GM23338 (cell line): ENCODE measurements around the gene DOCK2. TPM values are rescaled to one million over a fixed set of nuclear protein-coding genes. Genes with fewer than 3 reads are reported as not detected.

Experiments used
- ATAC-seq: fragments of 200-7000 bp; cut with Tn5 transposase; 3 replicates; pipeline ENCODE4 v1.9.1; 2020
- DNase-seq: peaks from one replicate; pipeline ENCODE4 v3.0.0-alpha.2; 2015; ENCODE audit warnings: low spot score
- H2AFZ ChIP-seq: fragments of 200-600 bp; sonication (generic); 2 replicates; pipeline ENCODE4 v1.8.0; 2016; ENCODE audit warnings: antibody characterized with exemption, mild to moderate bottlenecking, moderate library complexity
- H3F3A ChIP-seq: fragments of 200-600 bp; sonication (generic); replicated peaks from 2 replicates; pipeline ENCODE4 v1.8.0; 2017; ENCODE audit warnings: antibody characterized with exemption, mixed run types, low read depth
- H3K27ac ChIP-seq: fragments of 200-600 bp; sonication (generic); 2 replicates; pipeline ENCODE4 v1.6.1; 2016; ENCODE audit warnings: low read depth
- H3K27me3 ChIP-seq: fragments of 200-600 bp; sonication (generic); 2 replicates; pipeline ENCODE4 v1.8.0; 2016; ENCODE audit warnings: mild to moderate bottlenecking, mixed run types, moderate library complexity; ENCODE audit not compliant: insufficient read depth
- H3K36me3 ChIP-seq: fragments of 200-600 bp; sonication (generic); 2 replicates; pipeline ENCODE4 v1.8.0; 2016; ENCODE audit warnings: mild to moderate bottlenecking; ENCODE audit not compliant: insufficient read depth
- H3K4me1 ChIP-seq: fragments of 200-600 bp; sonication (generic); 2 replicates; pipeline ENCODE4 v1.8.0; 2016; ENCODE audit warnings: mild to moderate bottlenecking, moderate library complexity; ENCODE audit not compliant: insufficient read depth
- H3K4me2 ChIP-seq: fragments of 200-600 bp; sonication (generic); 2 replicates; pipeline ENCODE4 v1.7.1; 2017; ENCODE audit warnings: mixed run types
- H3K4me3 ChIP-seq: fragments of 200-600 bp; sonication (generic); 2 replicates; pipeline ENCODE4 v1.6.1; 2016; ENCODE audit warnings: mixed run types
- H3K79me2 ChIP-seq: fragments of 200-600 bp; sonication (generic); replicated peaks from 2 replicates; pipeline ENCODE4 v1.8.0; 2017; ENCODE audit warnings: mild to moderate bottlenecking; ENCODE audit not compliant: insufficient read depth
- H3K9me2 ChIP-seq: fragments of 200-600 bp; sonication (generic); 2 replicates; pipeline ENCODE4 v1.8.0; 2017; ENCODE audit not compliant: insufficient read depth
- H4K20me1 ChIP-seq: fragments of 200-600 bp; sonication (generic); replicated peaks from 2 replicates; pipeline ENCODE4 v1.8.0; 2017; ENCODE audit warnings: mild to moderate bottlenecking; ENCODE audit not compliant: insufficient read depth
- H3K27ac Mint-ChIP-seq: 2 replicates; pipeline ENCODE4 v1.8.0; 2020; ENCODE audit warnings: inconsistent platforms, mild to moderate bottlenecking, moderate library complexity, mixed read lengths
- H3K27me3 Mint-ChIP-seq: 3 replicates; pipeline ENCODE4 v1.8.0; 2022; ENCODE audit warnings: low read depth, mild to moderate bottlenecking, moderate library complexity, mixed read lengths, inconsistent platforms; ENCODE audit not compliant: insufficient read depth, poor library complexity
- H3K36me3 Mint-ChIP-seq: 3 replicates; pipeline ENCODE4 v1.8.0; 2021; ENCODE audit warnings: low read depth, mild to moderate bottlenecking, inconsistent platforms, moderate library complexity, mixed read lengths
- H3K4me1 Mint-ChIP-seq: 3 replicates; pipeline ENCODE4 v1.8.0; 2020; ENCODE audit warnings: mild to moderate bottlenecking, inconsistent platforms, mixed read lengths
- H3K4me3 Mint-ChIP-seq: 3 replicates; pipeline ENCODE4 v1.8.0; 2021; ENCODE audit warnings: moderate library complexity, mild to moderate bottlenecking, inconsistent platforms, mixed read lengths
- H3K9me3 Mint-ChIP-seq: 3 replicates; pipeline ENCODE4 v1.8.0; 2020; ENCODE audit warnings: moderate library complexity, mild to moderate bottlenecking, inconsistent platforms, mixed read lengths
- CREB1 ChIP-seq: fragments of 250-450 bp; sonication (Bioruptor Pico); IDR thresholded peaks from 2 replicates; pipeline ENCODE4 v1.5.0; 2020; ENCODE audit warnings: low read depth, mild to moderate bottlenecking, moderate library complexity
- CTCF ChIP-seq, 2 experiments: fragments of 200-600 bp in 1 of 2; sonication (generic) in 1 of 2; conservative IDR thresholded peaks; 2 replicates each; pipeline versions ENCODE4 v1.5.1 to v1.6.1; 2016 to 2017; ENCODE audit warnings: antibody characterized with exemption in 2 of 2, low read depth in 2 of 2, mild to moderate bottlenecking in 2 of 2, moderate library complexity in 1 of 2
- EZH2phosphoT487 ChIP-seq: fragments of 200-600 bp; sonication (generic); IDR thresholded peaks from one replicate; pipeline ENCODE4 v1.8.1; 2018; ENCODE audit warnings: antibody characterized with exemption; ENCODE audit not compliant: unreplicated experiment
- REST ChIP-seq: IDR thresholded peaks from one replicate; pipeline ENCODE4 v1.6.1; 2018; ENCODE audit warnings: antibody characterized with exemption; ENCODE audit not compliant: unreplicated experiment
- STAT1 ChIP-seq: IDR thresholded peaks from one replicate; pipeline ENCODE4 v1.6.1; 2016; ENCODE audit warnings: antibody characterized with exemption; ENCODE audit not compliant: unreplicated experiment
- ZNF114 ChIP-seq: fragments of 250-450 bp; sonication (Bioruptor Pico); IDR thresholded peaks from 2 replicates; pipeline ENCODE4 v1.5.0; 2020; ENCODE audit warnings: mild to moderate bottlenecking, moderate library complexity
- ZNF462 ChIP-seq: fragments of 250-450 bp; sonication (Bioruptor Pico); IDR thresholded peaks from 2 replicates; pipeline ENCODE4 v1.5.0; 2020; ENCODE audit warnings: mild to moderate bottlenecking, moderate library complexity
- polyA plus RNA-seq: library from polyadenylated mRNA; unstranded; fragments of >200 nt; fragmentation: Nextera tagmentation; extraction: Ambion mirVana; gene quantifications from 2 replicates; pipeline ENCODE4 v1.2.1, GENCODE V29; 2016
- total RNA-seq: library from RNA; depleted of rRNA; stranded (reverse); fragments of >200 nt; shearing (Covaris generic); gene quantifications from 2 replicates; pipeline ENCODE4 v1.2.3, GENCODE V29; 2014

DOCK2 gene
- total and polyA plus RNA-seq, 2 experiments from 2014 or later, result 3.7 to 9.4 TPM

GRCh38 chr5:169648725-169649310, 11.7 kb downstream of the DOCK2 start:
- H3K4me1 Mint-ChIP-seq, result peaks cover 12% of the 10 kb centered on the region
- Histone ChIP-seq H3K36me3 (no peaks in the 10 kb centered on the region), H2AFZ (no peak overlapping the region), H3K4me1 (peaks cover 9% of the 10 kb centered on the region; the same call in 1 of the 2 replicates), H3K79me2 (no peaks in the 10 kb centered on the region), H3K4me2 (no peak overlapping the region), H3K27me3 (no peaks in the 10 kb centered on the region), H3K9me2 (peaks cover 6% of the 10 kb centered on the region; the same call in 1 of the 2 replicates), H3K4me3 (no peak overlapping the region), H3K27ac (no peak overlapping the region), H3F3A (no peaks in the 10 kb centered on the region), H4K20me1 (no peaks in the 10 kb centered on the region)
- no peak overlapping the region for H3K27ac Mint-ChIP-seq
- no peaks in the 10 kb centered on the region for H3K27me3 Mint-ChIP-seq
- TF ChIP-seq ZNF114 (no peak), ZNF462 (no peak), STAT1 (no peak), REST (no peak), EZH2phosphoT487 (no peak), CTCF (conservative IDR thresholded peaks at IDR 0.05; ENCODE audit: low read depth in 2 of 2) (no peak), CREB1 (CRISPR knock-in tag) (no peak)
- no peaks in the 10 kb centered on the region for H3K36me3 Mint-ChIP-seq
- ATAC-seq (no peak), DNase-seq (no peak)
- no peaks in the 10 kb centered on the region for H3K9me3 Mint-ChIP-seq
- no peak overlapping the region for H3K4me3 Mint-ChIP-seq
